MM.1S (cell line): ENCODE data around the gene LMOD3.

Source experiments
- DNase-seq: peaks from one replicate; pipeline ENCODE4 v3.0.0-alpha.2; 2015
- H2AFZ ChIP-seq: fragments of 300-600 bp; sonication (generic); 2 replicates; pipeline ENCODE4 v1.6.0; 2016; ENCODE audit warnings: antibody characterized with exemption, low read length
- H3F3A ChIP-seq: fragments of 300-600 bp; sonication (generic); 2 replicates; pipeline ENCODE4 v1.6.1; 2016; ENCODE audit warnings: mild to moderate bottlenecking, antibody characterized with exemption, low read length, moderate library complexity, mixed read lengths; ENCODE audit not compliant: insufficient read depth
- H3K27ac ChIP-seq: fragments of 300-600 bp; sonication (generic); 2 replicates; pipeline ENCODE4 v1.5.1; 2016; ENCODE audit warnings: mild to moderate bottlenecking, low read length
- H3K27me3 ChIP-seq: fragments of 300-600 bp; sonication (generic); replicated peaks from 2 replicates; pipeline ENCODE4 v1.6.0; 2016; ENCODE audit warnings: low read length; ENCODE audit not compliant: insufficient read depth
- H3K36me3 ChIP-seq: fragments of 300-600 bp; sonication (generic); replicated peaks from 2 replicates; pipeline ENCODE4 v1.6.1; 2016; ENCODE audit warnings: mild to moderate bottlenecking, low read length, mixed read lengths; ENCODE audit not compliant: insufficient read depth
- H3K4me1 ChIP-seq: fragments of 300-600 bp; sonication (generic); 2 replicates; pipeline ENCODE4 v1.6.1; 2016; ENCODE audit warnings: low read length, mixed read lengths
- H3K4me2 ChIP-seq: fragments of 300-600 bp; sonication (generic); 2 replicates; pipeline ENCODE4 v1.6.0; 2016; ENCODE audit warnings: low read depth, low read length
- H3K4me3 ChIP-seq: fragments of 300-600 bp; sonication (generic); 2 replicates; pipeline ENCODE4 v1.5.1; 2016; ENCODE audit warnings: low read length, mixed read lengths
- H3K79me2 ChIP-seq: fragments of 300-600 bp; sonication (generic); 2 replicates; pipeline ENCODE4 v1.6.1; 2016; ENCODE audit warnings: mixed run types, low read length, mixed read lengths
- H3K9ac ChIP-seq: fragments of 300-600 bp; sonication (generic); 2 replicates; pipeline ENCODE4 v1.6.1; 2016; ENCODE audit warnings: low read length, mixed read lengths
- H3K9me2 ChIP-seq: fragments of 300-600 bp; sonication (generic); replicated peaks from 2 replicates; pipeline ENCODE4 v1.6.1; 2016; ENCODE audit warnings: mild to moderate bottlenecking, low read length, mixed read lengths; ENCODE audit not compliant: insufficient read depth
- H3K9me3 ChIP-seq: fragments of 300-600 bp; sonication (generic); replicated peaks from 2 replicates; pipeline ENCODE4 v1.6.1; 2016; ENCODE audit warnings: mild to moderate bottlenecking, low read length, mixed read lengths; ENCODE audit not compliant: insufficient read depth
- H4K20me1 ChIP-seq: fragments of 300-600 bp; sonication (generic); 2 replicates; pipeline ENCODE4 v1.6.1; 2016; ENCODE audit warnings: mild to moderate bottlenecking, low read length, moderate library complexity, mixed read lengths; ENCODE audit not compliant: insufficient read depth
- EZH2 ChIP-seq: fragments of 300-600 bp; sonication (generic); optimal IDR thresholded peaks from 2 replicates; pipeline ENCODE3; 2017; ENCODE audit warnings: low read depth, mild to moderate bottlenecking, antibody characterized with exemption, low read length, mixed read lengths
- EZH2phosphoT487 ChIP-seq: fragments of 300-600 bp; sonication (generic); IDR thresholded peaks from 2 replicates; pipeline ENCODE4 v1.6.1; 2018; ENCODE audit warnings: antibody characterized with exemption, low read length
- TF ChIP-seq, protein P1 (sequence below): fragments of 300-600 bp; sonication (generic); IDR thresholded peaks from 2 replicates; pipeline ENCODE4 v1.5.1; 2016; ENCODE audit warnings: antibody characterized with exemption, low read length, mixed read lengths

The LMOD3 gene

DNA sequence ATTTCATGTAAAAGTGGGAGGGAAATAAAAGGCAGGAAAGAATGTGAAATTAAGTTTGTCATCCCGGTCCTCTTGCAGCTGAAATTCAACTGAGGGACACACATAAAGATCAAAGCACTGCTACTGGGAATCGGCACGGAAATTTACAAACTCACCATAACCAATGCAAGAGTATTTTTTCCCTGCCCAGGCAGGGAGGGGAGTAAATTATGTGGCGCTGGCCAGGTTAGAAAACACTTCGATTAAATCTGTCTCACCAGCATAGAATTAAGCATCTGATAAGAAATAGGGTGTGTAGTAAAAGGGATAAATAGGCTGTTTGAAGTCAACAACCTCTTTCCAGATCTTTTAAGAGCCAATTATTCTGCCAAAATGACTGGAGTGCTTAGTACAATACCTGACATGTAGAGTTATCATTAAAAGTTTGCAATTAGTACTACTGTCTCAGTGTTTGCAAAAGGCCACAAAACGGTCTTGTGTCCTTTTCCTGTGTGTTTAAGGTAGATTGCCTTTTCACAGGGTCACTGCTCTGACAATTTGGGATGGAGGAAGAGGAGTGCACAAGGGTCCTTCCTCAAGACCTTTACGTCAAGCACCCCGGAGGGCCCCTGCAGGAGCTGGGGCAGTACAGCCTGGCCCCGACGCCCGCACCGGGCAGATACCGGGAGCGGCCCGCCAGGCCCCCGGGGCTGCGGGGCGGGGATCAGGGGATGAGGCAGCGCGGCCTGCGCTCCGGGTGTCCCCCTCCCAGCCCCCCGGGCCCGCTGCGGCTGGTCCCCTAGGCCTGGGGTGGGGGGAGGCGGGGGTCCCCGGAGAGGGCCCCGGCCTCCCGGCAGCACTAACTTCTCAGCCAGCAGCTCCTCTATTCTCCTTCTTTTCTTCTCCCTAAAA, 42.9 kb downstream of the LMOD3 start:
- peaks cover 48% of the 10 kb centered on the region for H3K4me1 ChIP-seq
- H3K79me2 ChIP-seq = peaks cover 59% of the 10 kb centered on the region
- no peaks in the 10 kb centered on the region for H4K20me1 ChIP-seq
- TF ChIP-seq, protein P1, sequence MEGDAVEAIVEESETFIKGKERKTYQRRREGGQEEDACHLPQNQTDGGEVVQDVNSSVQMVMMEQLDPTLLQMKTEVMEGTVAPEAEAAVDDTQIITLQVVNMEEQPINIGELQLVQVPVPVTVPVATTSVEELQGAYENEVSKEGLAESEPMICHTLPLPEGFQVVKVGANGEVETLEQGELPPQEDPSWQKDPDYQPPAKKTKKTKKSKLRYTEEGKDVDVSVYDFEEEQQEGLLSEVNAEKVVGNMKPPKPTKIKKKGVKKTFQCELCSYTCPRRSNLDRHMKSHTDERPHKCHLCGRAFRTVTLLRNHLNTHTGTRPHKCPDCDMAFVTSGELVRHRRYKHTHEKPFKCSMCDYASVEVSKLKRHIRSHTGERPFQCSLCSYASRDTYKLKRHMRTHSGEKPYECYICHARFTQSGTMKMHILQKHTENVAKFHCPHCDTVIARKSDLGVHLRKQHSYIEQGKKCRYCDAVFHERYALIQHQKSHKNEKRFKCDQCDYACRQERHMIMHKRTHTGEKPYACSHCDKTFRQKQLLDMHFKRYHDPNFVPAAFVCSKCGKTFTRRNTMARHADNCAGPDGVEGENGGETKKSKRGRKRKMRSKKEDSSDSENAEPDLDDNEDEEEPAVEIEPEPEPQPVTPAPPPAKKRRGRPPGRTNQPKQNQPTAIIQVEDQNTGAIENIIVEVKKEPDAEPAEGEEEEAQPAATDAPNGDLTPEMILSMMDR = no peak
- TF ChIP-seq EZH2 = no peak
- TF ChIP-seq EZH2phosphoT487 = no peak
- no peaks in the 10 kb centered on the region for H3K27me3 ChIP-seq
- no peaks in the 10 kb centered on the region for H3K9me2 ChIP-seq
- H3K27ac ChIP-seq = no peak overlapping the region; the same call in 1 of the 2 replicates
- H3K4me2 ChIP-seq = peak overlapping the region; percentile 95
- H3K36me3 ChIP-seq = no peaks in the 10 kb centered on the region; the same call in 1 of the 2 replicates
- H3K4me3 ChIP-seq = peak overlapping the region; percentile 74
- H2AFZ ChIP-seq = no peak overlapping the region
- H3K9ac ChIP-seq = peak overlapping the region; percentile 80
- no peak for DNase-seq
- no peaks in the 10 kb centered on the region for H3K9me3 ChIP-seq
- H3F3A ChIP-seq = peaks cover 40% of the 10 kb centered on the region

DNA sequence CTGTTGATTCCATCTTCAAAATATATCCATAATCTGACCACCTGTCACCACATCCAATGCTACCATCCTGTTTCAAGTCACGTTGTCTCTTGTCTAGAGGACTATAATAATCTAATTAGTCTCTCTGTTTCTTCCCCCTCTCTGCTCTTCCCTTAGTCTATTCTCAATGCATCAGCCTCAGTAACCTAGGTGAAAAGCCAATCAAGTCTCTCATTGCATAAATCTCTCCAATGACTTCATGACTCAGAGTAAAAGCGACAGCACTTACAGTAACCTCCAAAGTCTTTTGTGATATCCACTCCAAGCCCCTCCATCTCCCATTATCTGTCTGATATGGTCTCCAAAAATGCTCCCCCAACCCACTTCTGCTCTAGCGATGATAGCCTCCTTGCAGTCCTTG, 49.5 kb downstream of the LMOD3 start:
- no peak overlapping the region for H2AFZ ChIP-seq
- H3K79me2 ChIP-seq = peaks cover 72% of the 10 kb centered on the region
- peaks cover 4% of the 10 kb centered on the region; the same call in 1 of the 2 replicates for H3K4me1 ChIP-seq
- H4K20me1 ChIP-seq = no peaks in the 10 kb centered on the region
- H3K9ac ChIP-seq = no peak overlapping the region
- no peaks in the 10 kb centered on the region for H3K27me3 ChIP-seq
- no peaks in the 10 kb centered on the region for H3F3A ChIP-seq
- no peak overlapping the region for H3K27ac ChIP-seq
- TF ChIP-seq EZH2 (no peak), EZH2phosphoT487 (no peak)
- TF ChIP-seq, protein P1 = no peak
- H3K36me3 ChIP-seq = peaks cover 9% of the 10 kb centered on the region
- no peaks in the 10 kb centered on the region for H3K9me2 ChIP-seq
- H3K4me3 ChIP-seq = no peak overlapping the region
- no peak overlapping the region for H3K4me2 ChIP-seq
- DNase-seq = no peak
- no peaks in the 10 kb centered on the region for H3K9me3 ChIP-seq

DNA sequence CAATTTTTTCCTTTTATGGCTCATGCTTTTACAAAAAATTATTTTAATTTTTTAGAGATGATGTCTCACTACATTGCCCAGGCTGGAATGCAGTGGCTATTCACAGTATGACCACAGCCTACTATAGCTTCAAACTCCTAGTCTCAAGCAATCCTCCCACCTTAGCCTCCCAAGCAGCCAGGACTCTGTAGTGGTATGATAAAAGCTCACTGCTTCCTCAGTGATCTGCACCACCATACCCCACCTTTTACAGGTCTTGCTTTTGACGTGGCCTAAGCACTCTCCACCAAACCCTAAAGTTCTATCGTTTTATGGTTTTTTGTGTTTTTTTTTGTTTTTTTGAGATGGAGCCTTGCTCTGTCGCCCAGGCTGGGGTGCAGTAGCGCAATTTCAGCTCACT, 56.3 kb downstream of the LMOD3 start:
- Histone ChIP-seq H2AFZ (no peak overlapping the region), H3K4me1 (no peaks in the 10 kb centered on the region), H3K27ac (no peak overlapping the region), H4K20me1 (no peaks in the 10 kb centered on the region), H3K9me3 (no peaks in the 10 kb centered on the region), H3K9me2 (no peaks in the 10 kb centered on the region), H3K4me2 (no peak overlapping the region), H3K36me3 (0 out of 2 replicates have a peak, but pooled peaks cover 3% of the 10 kb centered on the region), H3K9ac (no peak overlapping the region), H3F3A (no peaks in the 10 kb centered on the region), H3K27me3 (no peaks in the 10 kb centered on the region), H3K79me2 (peaks cover 18% of the 10 kb centered on the region), H3K4me3 (no peak overlapping the region)
- no peak for TF ChIP-seq EZH2
- TF ChIP-seq, protein P1 = no peak
- TF ChIP-seq EZH2phosphoT487 = no peak
- DNase-seq = no peak
